Thyroid gland (tissue), 4 donors: Measurements from ENCODE around the gene NTRK2.

Experiments
- POLR2A ChIP-seq, 2 donors: fragments of 450-650 bp; IDR thresholded peaks; one replicate each; pipeline ENCODE4 v1.6.1; 2017; ENCODE audit warnings: antibody characterized with exemption in 2 of 2, mild to moderate bottlenecking in 2 of 2, moderate library complexity in 1 of 2
- TF ChIP-seq, protein P1 (sequence below), 6 experiments: fragments of 200-600 bp in 3 of 6; fragments of 450-650 bp in 3 of 6; sonication (generic) in 3 of 6; IDR thresholded peaks; one replicate each; pipeline ENCODE4 v1.5.1; 2016 to 2019; ENCODE audit warnings: antibody characterized with exemption in 6 of 6, mild to moderate bottlenecking in 2 of 6, inconsistent platforms in 1 of 6, moderate library complexity in 1 of 6

DNA sequence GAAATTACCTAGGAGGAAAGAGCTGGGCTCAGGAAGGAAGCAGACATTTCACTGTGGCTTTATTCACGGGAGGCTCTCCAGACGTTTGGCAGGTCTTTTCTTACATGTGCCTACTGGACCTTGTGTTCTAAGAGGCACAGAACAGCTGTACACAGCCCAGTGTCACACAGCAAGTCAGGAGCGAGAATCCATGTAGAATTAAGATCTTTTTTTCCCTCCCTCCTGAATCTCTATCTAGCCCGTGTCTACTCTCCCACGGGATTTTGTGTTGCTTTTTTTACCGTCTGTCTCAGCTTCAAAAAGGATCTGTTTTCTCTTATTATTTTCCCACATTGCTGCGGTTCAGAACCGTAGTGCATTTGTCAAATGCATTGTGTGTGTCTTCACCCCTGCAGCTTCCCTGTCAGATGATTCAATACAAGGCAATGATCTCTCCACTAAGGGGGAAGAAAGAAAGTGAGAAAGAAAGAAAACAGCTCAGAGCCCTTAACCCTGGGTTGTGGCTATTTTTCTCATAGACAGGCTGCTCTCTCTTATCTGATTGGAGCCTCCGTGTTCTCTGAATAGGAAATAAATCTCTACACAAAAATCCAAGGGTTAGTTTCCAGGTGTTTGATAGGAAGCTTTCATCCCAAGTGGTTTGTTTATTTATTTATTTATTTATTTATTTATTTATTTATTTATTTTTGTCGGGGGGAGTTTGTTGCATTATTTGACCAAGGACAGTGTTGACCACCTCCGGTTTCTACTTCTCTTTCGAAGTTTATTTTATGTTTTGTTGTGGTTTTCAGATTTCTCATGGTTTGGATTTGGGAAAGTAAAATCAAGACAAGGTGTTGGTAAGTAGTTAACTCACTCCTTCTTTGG, 191.0 kb downstream of the NTRK2 start:
- TF ChIP-seq, protein P1, sequence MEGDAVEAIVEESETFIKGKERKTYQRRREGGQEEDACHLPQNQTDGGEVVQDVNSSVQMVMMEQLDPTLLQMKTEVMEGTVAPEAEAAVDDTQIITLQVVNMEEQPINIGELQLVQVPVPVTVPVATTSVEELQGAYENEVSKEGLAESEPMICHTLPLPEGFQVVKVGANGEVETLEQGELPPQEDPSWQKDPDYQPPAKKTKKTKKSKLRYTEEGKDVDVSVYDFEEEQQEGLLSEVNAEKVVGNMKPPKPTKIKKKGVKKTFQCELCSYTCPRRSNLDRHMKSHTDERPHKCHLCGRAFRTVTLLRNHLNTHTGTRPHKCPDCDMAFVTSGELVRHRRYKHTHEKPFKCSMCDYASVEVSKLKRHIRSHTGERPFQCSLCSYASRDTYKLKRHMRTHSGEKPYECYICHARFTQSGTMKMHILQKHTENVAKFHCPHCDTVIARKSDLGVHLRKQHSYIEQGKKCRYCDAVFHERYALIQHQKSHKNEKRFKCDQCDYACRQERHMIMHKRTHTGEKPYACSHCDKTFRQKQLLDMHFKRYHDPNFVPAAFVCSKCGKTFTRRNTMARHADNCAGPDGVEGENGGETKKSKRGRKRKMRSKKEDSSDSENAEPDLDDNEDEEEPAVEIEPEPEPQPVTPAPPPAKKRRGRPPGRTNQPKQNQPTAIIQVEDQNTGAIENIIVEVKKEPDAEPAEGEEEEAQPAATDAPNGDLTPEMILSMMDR (IDR thresholded peaks at IDR 0.05) = no peak
- TF ChIP-seq POLR2A (IDR thresholded peaks at IDR 0.05) = no peak
